Thyroid gland (tissue), 4 donors: ENCODE measurements around the gene TYROBP. TPM values are rescaled to one million over a fixed set of nuclear protein-coding genes. Genes with fewer than 3 reads are reported as not detected.
"Not testable (repeated sequence)": the region's sequence is repeated elsewhere in the genome, so short reads cannot be mapped to it uniquely, and the experiment has no call there.

Source experiments
- DNase-seq, 2 donors: peaks; one replicate each; pipeline ENCODE4 v3.0.0-alpha.2; 2019
- H3K27ac ChIP-seq, 3 donors: fragments of 200-600 bp; sonication (generic); 1 replicate in 2 of 3; 2 replicates in 1 of 3; pipeline ENCODE4 v1.5.1; 2016 to 2019; ENCODE audit warnings: mild to moderate bottlenecking in 1 of 3, moderate library complexity in 1 of 3
- H3K27me3 ChIP-seq: fragments of 200-600 bp; sonication (generic); one replicate; pipeline ENCODE4 v1.5.1; 2019
- H3K36me3 ChIP-seq, 2 donors: fragments of 200-600 bp; sonication (generic); one replicate each; pipeline ENCODE4 v1.5.1; 2016 to 2019
- H3K4me1 ChIP-seq, 2 donors: fragments of 200-600 bp; sonication (generic); one replicate each; pipeline ENCODE4 v1.5.1; 2017 to 2019
- H3K4me3 ChIP-seq, 3 donors: fragments of 200-600 bp; sonication (generic); replicated peaks in 1 of 3; 1 replicate in 2 of 3; 2 replicates in 1 of 3; pipeline ENCODE4 v1.5.1; 2016; ENCODE audit warnings: mild to moderate bottlenecking in 1 of 3
- H3K9me3 ChIP-seq: fragments of 200-600 bp; sonication (generic); one replicate; pipeline ENCODE4 v1.5.1; 2017
- POLR2A ChIP-seq, 2 donors: fragments of 450-650 bp; IDR thresholded peaks; one replicate each; pipeline ENCODE4 v1.6.1; 2017; ENCODE audit warnings: antibody characterized with exemption in 2 of 2, mild to moderate bottlenecking in 2 of 2, moderate library complexity in 1 of 2
- WGBS, 2 donors: methylation state at CpG; one replicate each; pipeline ENCODE4 v1.1.5; 2017; 5-methylcytosine and 5-hydroxymethylcytosine counted together
- intact Hi-C: fragments of 100-400 bp; cut with DNase I; formaldehyde crosslinking; loops from one replicate; pipeline ENCODE4 v1.15.1; 2023
- total RNA-seq, 4 donors: library from RNA; depleted of rRNA; stranded (reverse); fragments of >200 nt; gene quantifications; one replicate each; pipeline ENCODE4 v1.2.3, GENCODE V29; 2016
- TF ChIP-seq, protein P1 (sequence below), 6 experiments: fragments of 200-600 bp in 3 of 6; fragments of 450-650 bp in 3 of 6; sonication (generic) in 3 of 6; IDR thresholded peaks; one replicate each; pipeline ENCODE4 v1.5.1; 2016 to 2019; ENCODE audit warnings: antibody characterized with exemption in 6 of 6, mild to moderate bottlenecking in 2 of 6, inconsistent platforms in 1 of 6, moderate library complexity in 1 of 6

Gene TYROBP
- total RNA-seq, 4 donors from 2014 or later, result 10.1 to 80.4 (median 27.5) TPM

GRCh38 chr19:35874392-35874930 lies 33.6 kb downstream of the TYROBP start:
- Histone ChIP-seq H3K9me3 (no peaks in the 10 kb centered on the region), H3K36me3 (no peaks in the 10 kb centered on the region), H3K4me1 (peaks cover 6 to 7% of the 10 kb centered on the region in 2 donors), H3K27me3 (no peaks in the 10 kb centered on the region), H3K27ac (no peak overlapping the region), H3K4me3 (no peak overlapping the region)
- intact Hi-C loops, result no loop called here
- DNase-seq, result no peak
- 95% methylated on average over 32 of the region's 32 CpGs for WGBS, 2 donors
- TF ChIP-seq, protein P1, sequence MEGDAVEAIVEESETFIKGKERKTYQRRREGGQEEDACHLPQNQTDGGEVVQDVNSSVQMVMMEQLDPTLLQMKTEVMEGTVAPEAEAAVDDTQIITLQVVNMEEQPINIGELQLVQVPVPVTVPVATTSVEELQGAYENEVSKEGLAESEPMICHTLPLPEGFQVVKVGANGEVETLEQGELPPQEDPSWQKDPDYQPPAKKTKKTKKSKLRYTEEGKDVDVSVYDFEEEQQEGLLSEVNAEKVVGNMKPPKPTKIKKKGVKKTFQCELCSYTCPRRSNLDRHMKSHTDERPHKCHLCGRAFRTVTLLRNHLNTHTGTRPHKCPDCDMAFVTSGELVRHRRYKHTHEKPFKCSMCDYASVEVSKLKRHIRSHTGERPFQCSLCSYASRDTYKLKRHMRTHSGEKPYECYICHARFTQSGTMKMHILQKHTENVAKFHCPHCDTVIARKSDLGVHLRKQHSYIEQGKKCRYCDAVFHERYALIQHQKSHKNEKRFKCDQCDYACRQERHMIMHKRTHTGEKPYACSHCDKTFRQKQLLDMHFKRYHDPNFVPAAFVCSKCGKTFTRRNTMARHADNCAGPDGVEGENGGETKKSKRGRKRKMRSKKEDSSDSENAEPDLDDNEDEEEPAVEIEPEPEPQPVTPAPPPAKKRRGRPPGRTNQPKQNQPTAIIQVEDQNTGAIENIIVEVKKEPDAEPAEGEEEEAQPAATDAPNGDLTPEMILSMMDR (IDR thresholded peaks at IDR 0.05), result no peak
- TF ChIP-seq POLR2A (IDR thresholded peaks at IDR 0.05), result no peak

DNA sequence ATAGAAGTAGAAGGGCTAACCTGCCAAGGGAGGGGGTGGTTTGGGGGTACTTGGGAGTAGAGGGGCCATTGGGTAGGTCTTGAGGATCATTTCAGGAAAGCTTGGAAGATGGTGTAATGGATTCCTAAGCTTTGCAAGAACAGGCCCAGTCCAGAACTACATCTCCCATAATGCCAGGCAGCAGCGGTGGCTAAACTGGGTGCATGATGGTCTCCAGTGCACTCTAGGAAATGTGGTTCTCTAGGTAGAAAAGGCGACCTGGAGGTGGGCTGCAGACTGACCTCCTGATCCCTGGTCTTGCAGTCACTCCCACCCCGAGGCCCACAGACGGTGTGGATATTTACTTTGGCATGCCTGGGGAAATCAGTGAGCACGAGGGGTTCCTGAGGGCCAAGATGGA lies 35.9 kb downstream of the TYROBP start:
- intact Hi-C loops, result no loop called here
- no peak for DNase-seq
- no peak overlapping the region for H3K27ac ChIP-seq
- no peaks in the 10 kb centered on the region for H3K27me3 ChIP-seq
- no peak for TF ChIP-seq POLR2A (IDR thresholded peaks at IDR 0.05)
- TF ChIP-seq, protein P1 (IDR thresholded peaks at IDR 0.05), result no peak
- 78 to 93% methylated on average over 4 to 5 of the region's 5 CpGs for WGBS, 2 donors
- H3K4me3 ChIP-seq, result no peak overlapping the region
- no peaks in the 10 kb centered on the region for H3K9me3 ChIP-seq
- H3K36me3 ChIP-seq, result no peaks in the 10 kb centered on the region
- H3K4me1 ChIP-seq, result peaks cover 15 to 18% of the 10 kb centered on the region in 2 donors

- Histone ChIP-seq H3K4me1 (peaks cover 15 to 18% of the 10 kb centered on the region in 2 donors), H3K27me3 (no peaks in the 10 kb centered on the region), H3K27ac (no peak overlapping the region), H3K9me3 (no peaks in the 10 kb centered on the region), H3K36me3 (no peaks in the 10 kb centered on the region), H3K4me3 (no peak overlapping the region)
- intact Hi-C loops, result no loop called here
- no peak for DNase-seq
- no peak for TF ChIP-seq POLR2A (IDR thresholded peaks at IDR 0.05)
- TF ChIP-seq, protein P1 (IDR thresholded peaks at IDR 0.05), result no peak
- 89 to 91% methylated on average over 10 to 12 of the region's 12 CpGs for WGBS, 2 donors
These were observed 36.5 kb downstream of the TYROBP start for GRCh38 chr19:35871611-35872010.

GRCh38 chr19:35870798-35871197 lies 37.3 kb downstream of the TYROBP start:
- H3K27ac ChIP-seq, result no peak overlapping the region
- peaks cover 15 to 18% of the 10 kb centered on the region in 2 donors for H3K4me1 ChIP-seq
- no peaks in the 10 kb centered on the region for H3K36me3 ChIP-seq
- 61 to 84% methylated on average over 3 to 11 of the region's 12 CpGs for WGBS, 2 donors
- intact Hi-C loops, result no loop called here
- TF ChIP-seq, protein P1 (IDR thresholded peaks at IDR 0.05), result no peak
- TF ChIP-seq POLR2A (IDR thresholded peaks at IDR 0.05), result no peak
- H3K4me3 ChIP-seq, result no peak overlapping the region
- no peaks in the 10 kb centered on the region for H3K27me3 ChIP-seq
- no peak for DNase-seq
- H3K9me3 ChIP-seq, result no peaks in the 10 kb centered on the region

DNA sequence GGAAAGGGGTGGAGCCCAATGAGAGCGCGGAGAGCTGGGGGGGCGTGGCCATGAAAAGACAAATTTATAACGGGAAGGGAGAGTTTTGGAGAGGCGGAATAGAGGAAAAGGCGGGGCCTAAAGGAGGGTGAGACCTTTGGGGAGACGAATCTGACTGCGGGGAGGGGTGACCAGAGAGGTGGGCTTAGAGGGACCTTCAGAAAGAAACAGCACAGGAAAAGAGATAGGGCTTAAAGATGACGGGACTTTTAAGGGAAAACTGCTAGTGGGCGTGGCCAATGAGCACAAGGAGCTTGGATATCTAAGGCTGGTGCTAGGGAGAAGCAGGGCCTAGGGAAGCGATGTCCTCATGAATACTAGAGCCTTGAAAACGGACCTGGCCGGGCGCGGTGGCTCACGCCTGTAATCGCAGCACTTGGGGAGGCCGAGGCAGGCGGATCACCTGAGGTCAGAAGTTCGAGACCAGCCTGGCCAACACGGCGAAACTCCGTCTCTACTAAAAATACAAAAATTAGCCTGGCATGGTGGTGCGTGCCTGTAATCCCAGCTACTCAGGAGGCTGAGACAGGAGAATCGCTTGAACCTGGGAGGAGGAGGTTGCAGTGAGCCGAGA lies 37.9 kb downstream of the TYROBP start:
- H3K27ac ChIP-seq, H3K9me3 ChIP-seq, H3K27me3 ChIP-seq, H3K4me3 ChIP-seq, intact Hi-C loops, H3K36me3 ChIP-seq, DNase-seq: not testable (repeated sequence)
- WGBS, 2 donors, result 37 to 39% methylated on average over 26 of the region's 26 CpGs
- H3K4me1 ChIP-seq, result peaks cover 15 to 18% of the 10 kb centered on the region in 2 donors
